ENCODE data around the gene ABCC10.

Gene ABCC10

DNA sequence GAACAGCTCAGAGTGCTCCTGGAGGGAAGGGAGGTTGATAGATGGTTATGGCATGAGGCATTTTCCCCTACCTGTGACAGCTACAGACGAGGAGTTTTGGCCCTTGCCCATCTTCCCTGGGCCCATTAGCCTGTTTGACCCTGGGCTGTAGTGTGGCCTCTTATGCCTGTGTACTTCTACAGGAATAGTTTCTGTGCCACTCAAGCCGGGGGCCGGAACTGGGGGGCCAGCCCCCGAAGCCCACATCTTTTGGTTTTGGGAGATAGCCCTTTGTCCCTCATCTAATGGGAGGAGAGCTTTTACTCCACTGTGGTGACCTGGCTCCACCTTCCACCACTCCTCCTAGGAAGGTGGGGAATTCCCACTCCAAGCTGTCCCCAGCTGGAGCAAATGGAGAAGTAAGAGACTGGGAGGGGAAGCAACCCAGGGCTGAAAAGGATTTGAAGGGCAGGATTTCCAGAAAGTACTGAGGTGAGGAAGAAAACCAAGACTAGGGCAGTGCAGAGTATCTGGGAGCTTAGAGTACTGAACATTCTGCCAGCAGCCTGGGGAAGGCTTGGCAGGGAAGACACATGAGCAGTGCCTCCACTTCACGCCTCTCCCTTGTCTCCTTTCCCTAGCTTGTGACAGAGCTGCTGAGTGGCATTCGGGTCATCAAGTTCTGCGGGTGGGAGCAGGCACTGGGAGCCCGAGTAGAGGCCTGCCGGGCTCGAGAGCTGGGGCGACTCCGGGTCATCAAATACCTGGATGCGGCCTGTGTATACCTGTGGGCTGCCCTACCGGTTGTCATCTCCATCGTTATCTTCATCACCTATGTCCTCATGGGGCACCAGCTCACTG is 6.9 kb downstream of the ABCC10 start:
- H3K27me3 ChIP-seq (ENCODE audit: control insufficient read depth, low read length): no peaks in the 10 kb centered on the region
- H3K36me3 ChIP-seq (ENCODE audit: control insufficient read depth, low read length): peaks cover 49% of the 10 kb centered on the region
- H3K79me2 ChIP-seq (ENCODE audit: control insufficient read depth, low read length): peaks cover 12% of the 10 kb centered on the region
- H3K4me2 ChIP-seq (ENCODE audit: low read length): no peak overlapping the region
- no peak overlapping the region for H3K4me3 ChIP-seq (ENCODE audit: low read length)
- no peak for TF ChIP-seq EZH2phosphoT487 (IDR thresholded peaks at IDR 0.05; ENCODE audit: borderline replicate concordance, low read length)
- TF ChIP-seq, protein P1, sequence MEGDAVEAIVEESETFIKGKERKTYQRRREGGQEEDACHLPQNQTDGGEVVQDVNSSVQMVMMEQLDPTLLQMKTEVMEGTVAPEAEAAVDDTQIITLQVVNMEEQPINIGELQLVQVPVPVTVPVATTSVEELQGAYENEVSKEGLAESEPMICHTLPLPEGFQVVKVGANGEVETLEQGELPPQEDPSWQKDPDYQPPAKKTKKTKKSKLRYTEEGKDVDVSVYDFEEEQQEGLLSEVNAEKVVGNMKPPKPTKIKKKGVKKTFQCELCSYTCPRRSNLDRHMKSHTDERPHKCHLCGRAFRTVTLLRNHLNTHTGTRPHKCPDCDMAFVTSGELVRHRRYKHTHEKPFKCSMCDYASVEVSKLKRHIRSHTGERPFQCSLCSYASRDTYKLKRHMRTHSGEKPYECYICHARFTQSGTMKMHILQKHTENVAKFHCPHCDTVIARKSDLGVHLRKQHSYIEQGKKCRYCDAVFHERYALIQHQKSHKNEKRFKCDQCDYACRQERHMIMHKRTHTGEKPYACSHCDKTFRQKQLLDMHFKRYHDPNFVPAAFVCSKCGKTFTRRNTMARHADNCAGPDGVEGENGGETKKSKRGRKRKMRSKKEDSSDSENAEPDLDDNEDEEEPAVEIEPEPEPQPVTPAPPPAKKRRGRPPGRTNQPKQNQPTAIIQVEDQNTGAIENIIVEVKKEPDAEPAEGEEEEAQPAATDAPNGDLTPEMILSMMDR (IDR thresholded peaks at IDR 0.05; ENCODE audit: low read depth, low read length, poor library complexity, severe bottlenecking): no peak
- no peaks in the 10 kb centered on the region for H4K20me1 ChIP-seq (ENCODE audit: control insufficient read depth, insufficient read depth, low read depth, low read length)
- H3K27ac ChIP-seq (ENCODE audit: low read depth, low read length): no peak overlapping the region
- H3K4me1 ChIP-seq (ENCODE audit: control insufficient read depth, low read length): peaks cover 3% of the 10 kb centered on the region; the same call in 1 of the 2 replicates
- H3K9me2 ChIP-seq (replicated peaks; ENCODE audit: control insufficient read depth, low read length): no peaks in the 10 kb centered on the region
- no peaks in the 10 kb centered on the region for H3F3A ChIP-seq (ENCODE audit: control insufficient read depth, insufficient read depth)
- no peaks in the 10 kb centered on the region for H3K9me3 ChIP-seq (ENCODE audit: control insufficient read depth, insufficient read depth, low read length)

DNA sequence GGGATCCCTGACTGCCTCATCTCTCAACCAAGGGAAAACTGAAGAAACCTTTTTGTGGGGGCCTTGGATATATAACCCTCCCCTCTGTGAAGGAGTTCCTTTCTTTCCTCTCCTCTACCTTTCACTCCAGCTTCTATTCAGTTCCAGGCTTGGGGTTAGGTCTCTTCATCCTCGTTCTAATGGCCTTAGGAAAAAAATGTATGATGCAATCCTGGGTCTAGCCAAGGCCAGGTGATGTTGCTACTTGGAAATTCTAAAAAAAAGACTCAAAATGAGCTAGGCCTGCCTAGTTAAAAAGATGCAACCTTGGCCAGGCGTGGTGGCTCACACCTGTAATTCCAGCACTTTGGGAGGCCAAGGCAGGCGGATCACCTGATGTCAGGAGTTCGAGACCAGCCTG is 7.6 kb downstream of the ABCC10 start:
- TF ChIP-seq, protein P1 (IDR thresholded peaks at IDR 0.05; ENCODE audit: low read depth, low read length, poor library complexity, severe bottlenecking): no peak
- no peak for TF ChIP-seq EZH2phosphoT487 (IDR thresholded peaks at IDR 0.05; ENCODE audit: borderline replicate concordance, low read length)
- no peaks in the 10 kb centered on the region for H3K27me3 ChIP-seq (ENCODE audit: control insufficient read depth, low read length)
- peaks cover 49% of the 10 kb centered on the region for H3K36me3 ChIP-seq (ENCODE audit: control insufficient read depth, low read length)
- H3K4me1 ChIP-seq (ENCODE audit: control insufficient read depth, low read length): no peaks in the 10 kb centered on the region
- no peaks in the 10 kb centered on the region for H4K20me1 ChIP-seq (ENCODE audit: control insufficient read depth, insufficient read depth, low read depth, low read length)
- H3K9me3 ChIP-seq (ENCODE audit: control insufficient read depth, insufficient read depth, low read length): no peaks in the 10 kb centered on the region
- no peaks in the 10 kb centered on the region for H3K9me2 ChIP-seq (replicated peaks; ENCODE audit: control insufficient read depth, low read length)
- no peak overlapping the region for H3K4me2 ChIP-seq (ENCODE audit: low read length)
- H3F3A ChIP-seq (ENCODE audit: control insufficient read depth, insufficient read depth): no peaks in the 10 kb centered on the region
- H3K79me2 ChIP-seq (ENCODE audit: control insufficient read depth, low read length): peaks cover 6% of the 10 kb centered on the region
- H3K4me3 ChIP-seq (ENCODE audit: low read length): no peak overlapping the region
- H3K27ac ChIP-seq (ENCODE audit: low read depth, low read length): no peak overlapping the region

DNA sequence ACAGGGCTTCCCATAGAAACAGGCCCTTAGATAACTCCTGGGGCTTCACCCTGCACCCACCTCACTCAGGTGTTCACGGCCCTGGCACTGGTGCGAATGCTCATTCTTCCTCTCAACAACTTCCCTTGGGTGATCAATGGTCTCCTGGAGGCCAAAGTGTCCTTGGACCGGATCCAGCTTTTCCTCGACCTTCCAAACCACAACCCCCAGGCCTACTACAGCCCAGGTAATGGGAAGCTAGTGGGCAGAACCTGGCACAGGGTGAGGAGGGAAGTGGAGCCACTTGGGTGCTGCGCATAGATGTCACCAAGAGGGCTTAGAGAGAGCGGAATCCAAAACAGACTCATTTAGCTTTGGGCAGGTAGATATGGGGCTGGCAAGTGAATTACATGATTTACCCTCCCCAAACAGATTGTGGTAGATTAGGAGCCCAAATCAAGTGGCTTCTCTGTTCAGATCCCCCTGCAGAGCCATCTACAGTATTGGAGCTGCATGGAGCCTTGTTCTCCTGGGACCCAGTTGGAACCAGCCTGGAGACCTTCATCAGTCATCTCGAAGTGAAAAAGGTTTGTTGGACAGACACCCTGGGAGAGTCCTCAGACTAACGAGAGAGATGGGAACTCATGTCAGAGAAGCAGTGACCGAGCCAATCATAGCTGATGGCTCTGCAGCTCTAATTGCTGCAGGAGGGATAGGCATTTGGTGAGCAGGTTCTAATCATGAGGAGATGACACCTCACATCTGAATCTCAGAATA is 8.5 kb downstream of the ABCC10 start:
- peaks cover 49% of the 10 kb centered on the region for H3K36me3 ChIP-seq (ENCODE audit: control insufficient read depth, low read length)
- H3K9me2 ChIP-seq (replicated peaks; ENCODE audit: control insufficient read depth, low read length): no peaks in the 10 kb centered on the region
- H3F3A ChIP-seq (ENCODE audit: control insufficient read depth, insufficient read depth): no peaks in the 10 kb centered on the region

More for the DNA sequence above, 8.5 kb downstream of the ABCC10 start:
- H3K9me3 ChIP-seq (ENCODE audit: control insufficient read depth, insufficient read depth, low read length): no peaks in the 10 kb centered on the region
- no peaks in the 10 kb centered on the region for H3K27me3 ChIP-seq (ENCODE audit: control insufficient read depth, low read length)
- H3K4me3 ChIP-seq (ENCODE audit: low read length): no peak overlapping the region
- H3K27ac ChIP-seq (ENCODE audit: low read depth, low read length): no peak overlapping the region
- no peaks in the 10 kb centered on the region for H3K4me1 ChIP-seq (ENCODE audit: control insufficient read depth, low read length)
- H3K79me2 ChIP-seq (ENCODE audit: control insufficient read depth, low read length): no peaks in the 10 kb centered on the region
- TF ChIP-seq, protein P1 (IDR thresholded peaks at IDR 0.05; ENCODE audit: low read depth, low read length, poor library complexity, severe bottlenecking): no peak
- TF ChIP-seq EZH2phosphoT487 (IDR thresholded peaks at IDR 0.05; ENCODE audit: borderline replicate concordance, low read length): no peak
- no peaks in the 10 kb centered on the region for H4K20me1 ChIP-seq (ENCODE audit: control insufficient read depth, insufficient read depth, low read depth, low read length)
- no peak overlapping the region for H3K4me2 ChIP-seq (ENCODE audit: low read length)

Measured in DOHH2 (cell line).